Measurements from ENCODE around the gene HIVEP3. TPM values are rescaled to one million over a fixed set of nuclear protein-coding genes. Genes with fewer than 3 reads are reported as not detected.
"Not testable (repeated sequence)": the region's sequence is repeated elsewhere in the genome, so short reads cannot be mapped to it uniquely, and the experiment has no call there.

The HIVEP3 gene
- total RNA-seq, 2 donors from 2014 or later, result 3.4 to 4.0 TPM

- intact Hi-C loops (cut with DNase I), result no loop called here
- H3K9me3 ChIP-seq, result no peaks in the 10 kb centered on the region
- 59 to 68% methylated on average over 1 of the region's 1 CpG for WGBS, 2 donors
- peaks cover 14% of the 10 kb centered on the region for H3K4me1 ChIP-seq
- DNase-seq (no peak), ATAC-seq (no peak)
- H3K27ac ChIP-seq, result no peak overlapping the region
- no peaks in the 10 kb centered on the region for H3K36me3 ChIP-seq (replicated peaks in 1 of 2; ENCODE audit: insufficient read depth in 1 of 2, low read depth in 2 of 2)
- TF ChIP-seq POLR2A (IDR thresholded peaks at IDR 0.05), result no peak
- TF ChIP-seq, protein P1, sequence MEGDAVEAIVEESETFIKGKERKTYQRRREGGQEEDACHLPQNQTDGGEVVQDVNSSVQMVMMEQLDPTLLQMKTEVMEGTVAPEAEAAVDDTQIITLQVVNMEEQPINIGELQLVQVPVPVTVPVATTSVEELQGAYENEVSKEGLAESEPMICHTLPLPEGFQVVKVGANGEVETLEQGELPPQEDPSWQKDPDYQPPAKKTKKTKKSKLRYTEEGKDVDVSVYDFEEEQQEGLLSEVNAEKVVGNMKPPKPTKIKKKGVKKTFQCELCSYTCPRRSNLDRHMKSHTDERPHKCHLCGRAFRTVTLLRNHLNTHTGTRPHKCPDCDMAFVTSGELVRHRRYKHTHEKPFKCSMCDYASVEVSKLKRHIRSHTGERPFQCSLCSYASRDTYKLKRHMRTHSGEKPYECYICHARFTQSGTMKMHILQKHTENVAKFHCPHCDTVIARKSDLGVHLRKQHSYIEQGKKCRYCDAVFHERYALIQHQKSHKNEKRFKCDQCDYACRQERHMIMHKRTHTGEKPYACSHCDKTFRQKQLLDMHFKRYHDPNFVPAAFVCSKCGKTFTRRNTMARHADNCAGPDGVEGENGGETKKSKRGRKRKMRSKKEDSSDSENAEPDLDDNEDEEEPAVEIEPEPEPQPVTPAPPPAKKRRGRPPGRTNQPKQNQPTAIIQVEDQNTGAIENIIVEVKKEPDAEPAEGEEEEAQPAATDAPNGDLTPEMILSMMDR (IDR thresholded peaks at IDR 0.05), result no peak
- H3K4me3 ChIP-seq, result no peak overlapping the region
- H3K27me3 ChIP-seq, result no peaks in the 10 kb centered on the region
These were observed 32.1 kb upstream of the HIVEP3 start for GRCh38 chr1:41950820-41951219.

DNA sequence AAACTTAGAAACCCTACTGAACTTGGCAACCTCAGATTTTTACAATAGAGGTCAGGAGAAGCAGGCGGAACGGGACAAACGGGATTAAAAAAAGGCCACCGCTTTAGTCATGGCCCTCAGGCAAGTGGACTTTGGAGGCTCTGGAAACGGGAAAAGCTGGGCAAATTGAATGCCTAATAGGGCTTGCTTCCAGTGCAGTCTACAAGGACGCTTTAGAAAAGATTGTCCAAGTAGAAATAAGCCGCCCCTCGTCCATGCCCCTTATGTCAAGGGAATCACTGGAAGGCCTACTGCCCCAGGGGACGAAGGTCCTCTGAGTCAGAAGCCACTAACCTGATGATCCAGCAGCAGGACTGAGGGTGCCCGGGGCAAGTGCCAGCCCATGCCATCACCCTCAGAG lies 27.2 kb upstream of the HIVEP3 start:
- intact Hi-C loops (cut with DNase I); H3K4me1 ChIP-seq; H3K27ac ChIP-seq; H3K4me3 ChIP-seq; H3K36me3 ChIP-seq (replicated peaks in 1 of 2; ENCODE audit: insufficient read depth in 1 of 2, low read depth in 2 of 2); ATAC-seq; H3K27me3 ChIP-seq; H3K9me3 ChIP-seq: not testable (repeated sequence)
- 41 to 62% methylated on average over 9 to 10 of the region's 10 CpGs for WGBS, 2 donors
- peak in 1 of 4 donors; percentile 18 for DNase-seq

DNA sequence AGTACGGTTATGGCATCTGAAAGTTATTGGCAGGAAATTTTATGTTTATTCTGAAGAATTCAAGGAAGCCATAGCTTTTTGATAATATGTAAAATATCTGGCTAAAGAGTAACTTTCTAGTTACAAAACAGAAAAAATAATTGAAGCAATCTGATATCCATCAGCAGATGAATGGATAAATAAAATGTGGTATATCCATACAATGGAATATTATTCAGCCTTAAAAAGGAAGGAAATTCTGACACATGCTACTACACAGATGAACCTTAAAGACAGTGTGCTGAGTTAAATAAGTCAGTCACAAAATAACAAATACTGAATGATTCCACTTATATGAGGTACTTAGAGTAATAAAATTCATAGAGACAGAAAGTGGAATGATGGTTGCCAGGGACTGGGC lies 25.0 kb upstream of the HIVEP3 start:
- TF ChIP-seq, protein P1 (IDR thresholded peaks at IDR 0.05), result no peak
- no peak for TF ChIP-seq POLR2A (IDR thresholded peaks at IDR 0.05)
- intact Hi-C loops (cut with DNase I), result no loop called here
- H3K9me3 ChIP-seq, result no peaks in the 10 kb centered on the region
- DNase-seq (no peak), ATAC-seq (no peak)
- H3K27me3 ChIP-seq, result no peaks in the 10 kb centered on the region
- H3K36me3 ChIP-seq (replicated peaks in 1 of 2; ENCODE audit: insufficient read depth in 1 of 2, low read depth in 2 of 2), result no peaks in the 10 kb centered on the region
- no peak overlapping the region for H3K4me3 ChIP-seq
- WGBS, 2 donors, result 91 to 98% methylated on average over 1 of the region's 1 CpG
- peaks cover 7% of the 10 kb centered on the region for H3K4me1 ChIP-seq
- no peak overlapping the region for H3K27ac ChIP-seq

GRCh38 chr1:41942278-41942677 lies 23.6 kb upstream of the HIVEP3 start:
- H3K4me1 ChIP-seq, result peaks cover 7% of the 10 kb centered on the region
- DNase-seq (no peak), ATAC-seq (no peak)
- TF ChIP-seq, protein P1 (IDR thresholded peaks at IDR 0.05), result no peak
- TF ChIP-seq POLR2A (IDR thresholded peaks at IDR 0.05), result no peak
- H3K4me3 ChIP-seq, result no peak overlapping the region
- no peaks in the 10 kb centered on the region for H3K36me3 ChIP-seq (replicated peaks in 1 of 2; ENCODE audit: insufficient read depth in 1 of 2, low read depth in 2 of 2)
- intact Hi-C loops (cut with DNase I), result no loop called here
- no peaks in the 10 kb centered on the region for H3K27me3 ChIP-seq
- no peak overlapping the region for H3K27ac ChIP-seq
- no peaks in the 10 kb centered on the region for H3K9me3 ChIP-seq

DNA sequence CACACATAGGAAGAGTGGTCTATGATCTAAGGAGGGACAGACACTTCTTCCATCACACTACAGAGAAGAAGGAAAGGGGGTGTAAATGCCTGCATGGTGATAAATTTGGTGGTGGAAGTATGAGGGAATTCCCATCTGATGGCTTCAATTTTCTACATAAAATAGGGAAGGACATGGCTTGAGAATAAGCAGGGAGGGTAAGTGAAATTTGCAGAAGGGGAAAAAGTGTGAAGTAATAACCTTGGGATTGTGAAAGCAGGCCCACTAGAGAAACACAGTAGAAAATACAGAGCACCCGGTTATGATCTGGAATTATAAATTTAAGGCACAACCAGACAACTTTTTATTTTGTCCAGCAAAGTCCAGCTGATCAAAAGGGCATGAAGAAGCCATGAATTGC lies 22.7 kb upstream of the HIVEP3 start:
- no peaks in the 10 kb centered on the region for H3K27me3 ChIP-seq
- no peak overlapping the region for H3K27ac ChIP-seq
- intact Hi-C loops (cut with DNase I), result no loop called here
- no peaks in the 10 kb centered on the region for H3K9me3 ChIP-seq
- no peaks in the 10 kb centered on the region for H3K36me3 ChIP-seq (replicated peaks in 1 of 2; ENCODE audit: insufficient read depth in 1 of 2, low read depth in 2 of 2)
- ATAC-seq (no peak), DNase-seq (no peak)
- 75 to 88% methylated on average over 1 of the region's 1 CpG for WGBS, 2 donors
- TF ChIP-seq, protein P1 (IDR thresholded peaks at IDR 0.05), result no peak
- no peak for TF ChIP-seq POLR2A (IDR thresholded peaks at IDR 0.05)
- H3K4me3 ChIP-seq, result no peak overlapping the region
- H3K4me1 ChIP-seq, result peaks cover 7% of the 10 kb centered on the region

Measured in body of pancreas (tissue), 4 donors.